ENCODE results near the gene ABHD10.

The ABHD10 gene

GRCh38 chr3:111967068-111967467, 11.8 kb upstream of the ABHD10 start:
- DNase-seq = no peak

- DNase-seq = peak; percentile 77
These were observed 11.1 kb upstream of the ABHD10 start for GRCh38 chr3:111967651-111968274.

GRCh38 chr3:111968319-111969054, 10.3 kb upstream of the ABHD10 start:
- no peak for DNase-seq

GRCh38 chr3:111970376-111970775, 8.4 kb upstream of the ABHD10 start:
- no peak for DNase-seq

- no peak for DNase-seq
These were observed 7.2 kb upstream of the ABHD10 start for GRCh38 chr3:111971533-111972130.

- no peak for DNase-seq
These were observed 5.9 kb upstream of the ABHD10 start for GRCh38 chr3:111972891-111973290.

- no peak for DNase-seq
These were observed 3.7 kb upstream of the ABHD10 start for GRCh38 chr3:111975131-111975530.

- no peak for DNase-seq
These were observed 2.6 kb upstream of the ABHD10 start for GRCh38 chr3:111976254-111976653.

GRCh38 chr3:111979434-111980038, 710 bp downstream of the ABHD10 start:
- no peak for DNase-seq

- peak; percentile 61 for DNase-seq
These were observed 2.1 kb downstream of the ABHD10 start for GRCh38 chr3:111980716-111981456.

GRCh38 chr3:111981457-111981763, 2.6 kb downstream of the ABHD10 start:
- no peak for DNase-seq

- no peak for DNase-seq
These were observed 5.9 kb downstream of the ABHD10 start for GRCh38 chr3:111984636-111985298.

- DNase-seq = no peak
These were observed 8.0 kb downstream of the ABHD10 start for GRCh38 chr3:111986800-111987199.

GRCh38 chr3:111989061-111989678, 10.3 kb downstream of the ABHD10 start:
- DNase-seq = no peak

GRCh38 chr3:111993038-111993437, 14.2 kb downstream of the ABHD10 start:
- DNase-seq = no peak

GRCh38 chr3:111998636-111999483, 20.0 kb downstream of the ABHD10 start, which contains the start of gene TAGLN3:
TAGLN3 (plus strand) TSS chr3:111998922; CDS start chr3:111999423, 501 bp downstream.
- DNase-seq = no peak

GRCh38 chr3:111999484-112000324, 20.9 kb downstream of the ABHD10 start:
- DNase-seq = no peak

- no peak for DNase-seq
These were observed 21.5 kb downstream of the ABHD10 start for GRCh38 chr3:112000367-112000771.

GRCh38 chr3:112000966-112001365, 22.1 kb downstream of the ABHD10 start:
- no peak for DNase-seq

- DNase-seq = no peak
These were observed 22.7 kb downstream of the ABHD10 start for GRCh38 chr3:112001526-112001925.
